HG03097 (cell line): ENCODE results near the gene SOD3.

Experiments
- ATAC-seq: cut with Tn5 transposase; IDR thresholded peaks from one replicate; pipeline ENCODE4 v1.9.1; 2021; ENCODE audit not compliant: unreplicated experiment, low FRiP score

Gene SOD3

GRCh38 chr4:24840362-24840761, 45.0 kb downstream of the SOD3 start:
- ATAC-seq, result no peak

DNA sequence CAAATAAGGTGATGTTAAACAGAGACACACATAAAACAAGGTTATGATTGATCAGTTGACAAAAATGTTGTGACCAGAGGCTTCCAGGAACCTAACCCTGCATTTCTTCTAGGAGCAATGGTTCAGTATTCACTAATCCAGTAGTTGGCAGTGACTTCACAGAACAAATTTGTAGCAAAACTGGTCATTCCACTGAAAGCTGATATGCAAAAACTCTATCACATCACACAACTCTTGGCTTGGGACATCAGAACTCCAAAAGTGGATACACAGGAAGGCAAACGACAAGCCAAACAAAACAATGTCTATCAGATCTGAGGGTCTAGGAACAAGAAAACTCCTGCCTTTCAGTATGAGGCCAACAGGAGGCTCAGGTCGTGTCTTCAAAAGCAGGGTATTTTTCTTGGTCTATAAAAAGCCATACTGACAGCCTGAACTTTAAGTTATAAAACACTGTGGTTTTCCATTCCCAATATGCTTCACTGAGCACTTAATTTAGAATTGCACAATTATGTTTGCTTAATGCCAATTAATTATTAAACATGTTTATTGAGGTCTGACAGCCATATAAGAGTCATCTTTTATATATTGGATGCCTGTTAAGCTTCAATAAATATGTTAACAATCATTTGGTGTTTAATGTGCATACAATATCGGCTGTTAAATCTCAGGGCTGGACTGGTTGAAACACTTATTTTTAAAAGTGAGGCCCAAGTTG, 45.6 kb downstream of the SOD3 start:
- no peak for ATAC-seq

DNA sequence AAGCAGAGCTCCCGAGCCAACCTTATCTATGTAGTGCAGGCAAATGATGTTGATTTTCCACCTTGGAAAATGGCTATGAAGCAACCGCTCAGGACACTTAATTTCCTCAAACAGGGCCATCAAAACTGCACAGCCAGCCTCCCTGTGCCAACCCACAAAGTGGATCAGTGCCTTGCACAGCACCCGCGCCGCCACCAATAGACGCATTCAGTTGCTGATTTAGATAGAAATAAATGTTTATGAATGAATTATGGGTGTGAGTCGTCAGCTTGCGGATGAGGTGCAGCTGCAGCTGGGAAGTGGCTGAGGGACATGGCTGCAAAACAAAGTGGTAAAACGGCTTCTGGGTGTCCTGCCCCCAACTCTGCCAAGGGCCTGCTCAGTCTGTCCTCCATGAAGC, 47.0 kb downstream of the SOD3 start:
- no peak for ATAC-seq

DNA sequence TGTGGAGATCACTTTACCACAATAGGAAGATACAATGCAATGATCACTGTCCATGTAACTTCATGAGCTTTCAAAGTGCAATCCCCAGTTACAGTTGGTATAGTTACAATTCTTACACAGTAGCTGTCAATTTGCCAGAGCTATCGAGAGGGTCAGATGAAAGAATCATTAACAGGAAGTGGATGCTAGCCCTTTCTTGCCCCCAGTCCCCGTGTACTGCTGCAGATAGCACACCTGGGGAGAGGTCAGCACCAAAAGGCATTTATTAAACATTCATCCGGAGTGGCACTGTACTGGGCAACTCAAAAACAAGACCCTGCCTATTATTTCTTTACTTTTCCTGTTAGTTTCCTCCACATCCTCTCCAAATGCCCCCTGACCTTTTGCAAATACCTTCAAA, 47.7 kb downstream of the SOD3 start:
- ATAC-seq, result no peak

DNA sequence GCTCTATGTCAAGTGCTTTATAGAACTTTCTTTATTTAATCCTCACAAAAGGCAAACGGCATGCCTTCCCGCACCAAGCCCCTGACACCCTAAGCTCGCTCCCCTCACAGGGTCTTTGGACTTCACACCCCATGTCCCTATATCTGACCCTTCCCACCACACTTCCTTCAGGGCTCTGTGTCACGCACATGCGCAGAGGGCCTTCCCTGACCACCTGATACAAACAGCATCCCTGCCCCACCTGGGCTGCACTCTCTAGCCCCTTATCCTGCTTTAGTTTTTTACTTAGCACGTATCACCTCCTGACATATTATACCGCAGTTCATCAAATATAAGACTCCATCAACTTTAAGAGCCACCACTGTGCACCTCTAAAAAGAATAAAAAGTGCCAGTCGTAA, 49.8 kb downstream of the SOD3 start:
- no peak for ATAC-seq

DNA sequence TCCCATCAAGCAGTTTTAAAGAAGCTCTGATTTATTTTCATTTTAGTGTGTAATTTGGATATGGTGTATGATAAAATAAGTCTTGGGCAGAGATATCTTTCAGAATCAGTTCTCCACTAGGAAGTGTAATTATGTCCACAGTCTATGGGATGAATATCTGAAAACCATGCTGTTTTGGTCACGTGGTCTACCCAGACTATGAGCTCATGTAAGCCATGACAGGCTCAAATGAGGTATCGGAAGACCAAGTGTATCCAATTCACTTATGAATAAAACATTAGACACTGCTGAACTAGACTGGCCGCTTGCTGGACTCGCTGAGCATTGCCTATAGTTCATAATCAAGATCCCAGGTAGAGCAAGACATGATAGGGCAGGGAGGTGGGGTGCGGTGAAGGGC, 50.5 kb downstream of the SOD3 start:
- no peak for ATAC-seq

DNA sequence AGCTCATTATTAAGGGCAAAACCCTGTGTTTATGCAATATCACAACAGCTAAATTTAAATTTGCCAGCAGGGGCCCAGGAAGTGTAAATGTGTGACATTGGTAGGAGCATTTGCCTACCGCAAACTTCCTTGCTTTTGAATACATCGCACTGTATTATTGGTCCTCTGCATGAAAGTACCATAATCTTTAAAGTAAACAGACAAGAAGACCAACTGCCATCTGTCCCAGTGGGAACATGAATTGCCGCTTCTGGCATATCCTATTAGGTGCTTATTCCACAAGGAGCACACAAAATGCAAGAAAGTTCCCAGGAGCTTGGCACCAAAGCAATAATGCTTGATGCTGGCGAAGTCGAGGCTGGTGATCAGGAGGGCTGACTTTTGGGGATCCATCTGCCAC, 51.3 kb downstream of the SOD3 start:
- ATAC-seq, result no peak

DNA sequence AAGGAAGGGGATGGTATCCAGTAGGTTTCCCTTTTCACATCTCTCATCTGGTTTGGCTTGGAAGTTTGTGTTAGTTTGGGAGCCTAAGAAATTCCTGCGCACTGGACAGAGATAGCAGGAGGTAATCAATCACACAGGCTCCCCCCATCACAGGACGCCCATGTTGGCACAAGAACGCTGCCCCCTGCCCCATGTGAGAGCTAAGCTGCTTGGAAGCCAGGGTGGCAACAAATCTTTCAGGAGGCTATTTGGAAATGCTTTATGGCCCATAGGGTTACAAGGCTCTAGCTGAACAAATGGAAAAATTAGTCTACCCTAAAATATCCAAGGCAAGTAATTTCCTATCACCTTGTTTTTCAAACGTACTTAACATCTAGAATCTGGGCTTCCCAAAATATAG, 54.0 kb downstream of the SOD3 start:
- no peak for ATAC-seq

DNA sequence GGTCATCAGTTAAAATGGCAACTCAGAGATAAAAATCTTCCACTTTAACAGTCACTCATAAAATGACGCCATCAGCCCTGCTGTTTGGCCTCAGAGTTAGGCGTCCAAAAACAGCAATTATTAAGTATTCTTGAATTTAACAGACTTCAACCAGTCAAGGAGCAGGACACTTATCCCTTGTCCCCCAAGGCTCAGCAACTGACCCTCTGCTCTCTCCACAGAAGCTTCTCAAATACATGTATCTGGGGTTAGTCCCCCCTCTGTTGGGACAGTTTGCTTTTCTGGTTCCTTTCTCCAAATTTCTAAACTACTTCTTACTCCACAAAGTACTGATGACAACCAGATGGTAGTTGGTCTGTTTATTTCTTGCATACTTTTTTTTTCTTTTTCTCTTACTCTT, 54.4 kb downstream of the SOD3 start:
- no peak for ATAC-seq
